ENCODE data around the gene ZFP3. TPM values are rescaled to one million over a fixed set of nuclear protein-coding genes. Genes with fewer than 3 reads are reported as not detected.

Gene ZFP3
- total and polyA plus RNA-seq, 2 experiments from 2014 or later, result 0.55 to 1.6 TPM

GRCh38 chr17:5031365-5032082, 46.7 kb upstream of the ZFP3 start:
- Histone ChIP-seq H3K27ac (ENCODE audit: low read depth) (no peak overlapping the region), H3K4me2 (peak overlapping the region; percentile 79), H3K4me3 (peak overlapping the region; percentile 52), H3F3A (replicated peaks; ENCODE audit: low read depth) (0 out of 2 replicates have a peak, but pooled peaks cover 5% of the 10 kb centered on the region), H4K20me1 (replicated peaks; ENCODE audit: insufficient read depth) (no peaks in the 10 kb centered on the region), H3K79me2 (replicated peaks; ENCODE audit: insufficient read depth) (no peaks in the 10 kb centered on the region), H2AFZ (peak overlapping the region; percentile 95; the same call in 1 of the 2 replicates), H3K36me3 (ENCODE audit: insufficient read depth) (no peaks in the 10 kb centered on the region), H3K4me1 (ENCODE audit: insufficient read depth) (no peaks in the 10 kb centered on the region; the same call in 1 of the 2 replicates), H3K9me2 (ENCODE audit: insufficient read depth) (no peaks in the 10 kb centered on the region), H3K27me3 (ENCODE audit: insufficient read depth) (peaks cover 6% of the 10 kb centered on the region; the same call in 1 of the 2 replicates)
- TF ChIP-seq EZH2phosphoT487 (IDR thresholded peaks at IDR 0.05; ENCODE audit: unreplicated experiment), result no peak
- peak; percentile 59 to 74 for TF ChIP-seq CTCF (conservative IDR thresholded peaks at IDR 0.05; ENCODE audit: low read depth in 2 of 2)
- H3K4me3 Mint-ChIP-seq, result peak overlapping the region; percentile 71
- H3K27me3 Mint-ChIP-seq (ENCODE audit: insufficient read depth, low read depth, poor library complexity), result peaks cover 19% of the 10 kb centered on the region
- no peaks in the 10 kb centered on the region for H3K36me3 Mint-ChIP-seq (ENCODE audit: low read depth)
- H3K9me3 Mint-ChIP-seq, result no peaks in the 10 kb centered on the region; the same call in 2 of the 3 replicates
- no peak overlapping the region for H3K27ac Mint-ChIP-seq
- DNase-seq (ENCODE audit: low spot score) (peak; percentile 93), ATAC-seq (peak; percentile 57)
- peaks cover 3% of the 10 kb centered on the region for H3K4me1 Mint-ChIP-seq

- H3K27ac ChIP-seq (ENCODE audit: low read depth), result no peak overlapping the region
- peaks cover 19% of the 10 kb centered on the region for H3K27me3 Mint-ChIP-seq (ENCODE audit: insufficient read depth, low read depth, poor library complexity)
- H3F3A ChIP-seq (replicated peaks; ENCODE audit: low read depth), result 0 out of 2 replicates have a peak, but pooled peaks cover 5% of the 10 kb centered on the region
- ATAC-seq (no peak), DNase-seq (ENCODE audit: low spot score) (no peak)
- H4K20me1 ChIP-seq (replicated peaks; ENCODE audit: insufficient read depth), result no peaks in the 10 kb centered on the region
- H3K4me1 ChIP-seq (ENCODE audit: insufficient read depth), result no peaks in the 10 kb centered on the region; the same call in 1 of the 2 replicates
- H3K36me3 Mint-ChIP-seq (ENCODE audit: low read depth), result no peaks in the 10 kb centered on the region
- no peaks in the 10 kb centered on the region; the same call in 2 of the 3 replicates for H3K9me3 Mint-ChIP-seq
- no peak overlapping the region for H3K4me2 ChIP-seq
- H3K27me3 ChIP-seq (ENCODE audit: insufficient read depth), result peaks cover 6% of the 10 kb centered on the region; the same call in 1 of the 2 replicates
- no peak overlapping the region for H3K27ac Mint-ChIP-seq
- H3K4me3 ChIP-seq, result no peak overlapping the region
- peaks cover 3% of the 10 kb centered on the region for H3K4me1 Mint-ChIP-seq
- no peak overlapping the region for H2AFZ ChIP-seq
- H3K4me3 Mint-ChIP-seq, result no peak overlapping the region
- no peaks in the 10 kb centered on the region for H3K36me3 ChIP-seq (ENCODE audit: insufficient read depth)
- no peaks in the 10 kb centered on the region for H3K9me2 ChIP-seq (ENCODE audit: insufficient read depth)
- no peaks in the 10 kb centered on the region for H3K79me2 ChIP-seq (replicated peaks; ENCODE audit: insufficient read depth)
- TF ChIP-seq POLR2AphosphoS5 (IDR thresholded peaks at IDR 0.05; ENCODE audit: low read depth), result no peak
- TF ChIP-seq EZH2 (IDR thresholded peaks at IDR 0.05; ENCODE audit: low read depth, unreplicated experiment), result no peak
- no peak for TF ChIP-seq EZH2phosphoT487 (IDR thresholded peaks at IDR 0.05; ENCODE audit: unreplicated experiment)
- TF ChIP-seq CREB1 (CRISPR knock-in tag; IDR thresholded peaks at IDR 0.05; ENCODE audit: low read depth), result no peak
- no peak for TF ChIP-seq JUNB (IDR thresholded peaks at IDR 0.05; ENCODE audit: unreplicated experiment)
- TF ChIP-seq ZNF114 (CRISPR knock-in tag; IDR thresholded peaks at IDR 0.05), result no peak
- no peak for TF ChIP-seq CTCF (conservative IDR thresholded peaks at IDR 0.05; ENCODE audit: low read depth in 2 of 2)
- TF ChIP-seq ZNF331 (CRISPR knock-in tag; IDR thresholded peaks at IDR 0.05; ENCODE audit: low read depth), result no peak
- no peak for TF ChIP-seq REST (IDR thresholded peaks at IDR 0.05; ENCODE audit: unreplicated experiment)
- TF ChIP-seq ETS1 (IDR thresholded peaks at IDR 0.05), result no peak
Measured at GRCh38 chr17:5032865-5033264, 45.4 kb upstream of the ZFP3 start.

Measured in GM23338 (cell line).